Upper lobe of left lung (tissue), 6 donors: ENCODE measurements around the gene TLR8. TPM values are rescaled to one million over a fixed set of nuclear protein-coding genes. Genes with fewer than 3 reads are reported as not detected.

Experiments used
- ATAC-seq, 2 donors: fragments of 200-7000 bp; cut with Tn5 transposase; one replicate each; pipeline ENCODE4 v1.9.1; 2022; ENCODE audit warnings: mild to moderate bottlenecking in 2 of 2, moderate library complexity in 2 of 2; ENCODE audit not compliant: low FRiP score in 2 of 2
- DNase-seq, 2 donors: peaks; one replicate each; pipeline ENCODE4 v3.0.0-alpha.2; 2019 to 2020
- H3K27ac ChIP-seq, 4 donors: fragments of 200-600 bp; sonication (generic); one replicate each; pipeline ENCODE4 v1.5.1; 2016 to 2019
- H3K27me3 ChIP-seq, 4 donors: fragments of 200-600 bp; sonication (generic); one replicate each; pipeline ENCODE4 v1.5.1; 2017 to 2019
- H3K36me3 ChIP-seq, 4 donors: fragments of 200-600 bp; sonication (generic); one replicate each; pipeline ENCODE4 v1.5.1; 2016 to 2019
- H3K4me1 ChIP-seq, 4 donors: fragments of 200-600 bp; sonication (generic); one replicate each; pipeline ENCODE4 v1.5.1; 2018 to 2019
- H3K4me3 ChIP-seq, 4 donors: fragments of 200-600 bp; sonication (generic); one replicate each; pipeline ENCODE4 v1.5.1; 2017 to 2019; ENCODE audit warnings: mild to moderate bottlenecking in 2 of 4, moderate library complexity in 1 of 4
- H3K9me3 ChIP-seq, 4 donors: fragments of 200-600 bp; sonication (generic); one replicate each; pipeline ENCODE4 v1.5.1; 2018 to 2019
- CTCF ChIP-seq, 6 experiments: fragments of 450-650 bp in 4 of 6; fragments of 200-600 bp in 2 of 6; sonication (generic) in 2 of 6; IDR thresholded peaks; one replicate each; pipeline ENCODE4 v1.5.1; 2016 to 2019; ENCODE audit warnings: antibody characterized with exemption in 6 of 6
- EP300 ChIP-seq, 4 donors: sonication (generic); formaldehyde crosslinking; IDR thresholded peaks; one replicate each; pipeline ENCODE4 v1.5.1; 2017; ENCODE audit warnings: antibody characterized with exemption in 4 of 4, control low read depth in 2 of 4
- POLR2A ChIP-seq, 4 donors: fragments of 450-650 bp; IDR thresholded peaks; one replicate each; pipeline ENCODE4 v1.5.1; 2016 to 2017; ENCODE audit warnings: antibody characterized with exemption in 4 of 4, mild to moderate bottlenecking in 2 of 4
- POLR2AphosphoS5 ChIP-seq, 2 donors: sonication (generic); formaldehyde crosslinking; IDR thresholded peaks; one replicate each; pipeline ENCODE4 v1.5.1; 2017; ENCODE audit warnings: antibody characterized with exemption in 2 of 2
- WGBS, 2 donors: methylation state at CpG; one replicate each; pipeline ENCODE4 v1.1.5; 2017 to 2018; 5-methylcytosine and 5-hydroxymethylcytosine counted together
- total RNA-seq, 6 donors: library from RNA; depleted of rRNA in 4 of 6; stranded (reverse); fragments of >200 nt in 4 of 6; gene quantifications; one replicate each; pipeline versions ENCODE4 v1.1.0 to v1.2.1, GENCODE V29; 2016 to 2021
- donor health status: DM: no; HTN: no; CAD: no; lungs with moderate emphysema.
- donor health status: DM: no; HTN: yes; CAD: no; lungs with severe emphysema.

The TLR8 gene
- total RNA-seq, 6 donors from 2014 or later = 2.3 to 24.5 (median 9.3) TPM

DNA sequence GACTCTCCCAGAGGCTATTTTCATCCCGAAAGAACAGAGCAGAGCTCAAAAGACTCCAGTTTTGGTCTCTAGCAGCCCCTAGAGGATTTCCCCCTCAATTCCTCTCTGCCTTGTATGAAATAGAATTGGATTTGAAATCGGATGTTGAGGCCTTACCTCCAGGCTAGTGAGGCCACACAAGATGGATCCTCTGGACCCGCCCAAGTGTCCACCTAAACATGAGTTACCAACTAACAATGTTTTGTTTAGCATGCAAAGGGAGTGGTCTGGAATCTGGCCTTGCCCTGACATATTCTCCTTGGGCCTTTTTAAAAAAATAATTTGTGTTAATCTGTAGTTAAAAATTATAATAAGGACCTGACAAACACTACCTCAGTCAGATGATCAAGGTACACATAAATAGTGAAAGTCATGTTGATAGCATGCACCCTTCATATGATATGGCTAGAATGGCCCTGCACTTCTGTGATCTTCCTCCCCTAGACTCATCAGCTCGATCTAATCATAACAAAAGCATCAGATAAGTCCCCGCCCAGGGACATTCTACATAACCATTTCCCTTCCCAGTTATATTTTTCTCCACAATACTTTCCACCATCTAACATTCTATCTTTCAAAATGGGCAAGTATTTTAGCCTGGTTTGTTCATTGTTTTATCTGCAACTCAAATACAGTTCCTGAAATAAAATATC is 6.5 kb downstream of the TLR8 start:
- no peaks in the 10 kb centered on the region for H3K36me3 ChIP-seq
- H3K9me3 ChIP-seq = no peaks in the 10 kb centered on the region
- H3K27me3 ChIP-seq = no peaks in the 10 kb centered on the region
- no peaks in the 10 kb centered on the region for H3K4me1 ChIP-seq
- 69 to 90% methylated on average over 5 of the region's 5 CpGs for WGBS, 2 donors
- H3K27ac ChIP-seq = no peak overlapping the region
- no peak for DNase-seq
- ATAC-seq = no peak
- TF ChIP-seq POLR2A (IDR thresholded peaks at IDR 0.05) (no peak), POLR2AphosphoS5 (IDR thresholded peaks at IDR 0.05) (no peak), EP300 (IDR thresholded peaks at IDR 0.05) (no peak), CTCF (IDR thresholded peaks at IDR 0.05) (no peak)
- no peak overlapping the region for H3K4me3 ChIP-seq

DNA sequence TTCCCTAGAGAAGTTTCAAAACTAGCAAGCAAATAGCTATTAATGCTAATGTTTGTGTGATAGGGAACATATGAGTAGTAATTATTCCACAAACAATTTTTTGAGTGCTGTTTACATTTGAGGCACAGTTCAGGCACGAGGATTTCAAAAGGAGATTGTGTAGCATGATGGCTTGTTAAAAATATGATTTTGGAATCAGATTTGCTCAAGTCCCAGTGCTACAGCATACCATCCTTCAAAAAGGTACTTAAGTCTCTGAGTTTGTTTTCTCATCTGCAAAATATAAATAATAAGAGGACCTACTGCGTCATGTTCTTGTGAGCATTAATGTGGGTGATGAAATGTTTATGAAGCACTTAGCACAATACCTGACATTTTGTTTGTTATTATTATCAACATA is 11.3 kb downstream of the TLR8 start:
- Histone ChIP-seq H3K9me3 (no peaks in the 10 kb centered on the region), H3K4me1 (no peaks in the 10 kb centered on the region), H3K27ac (no peak overlapping the region), H3K36me3 (no peaks in the 10 kb centered on the region), H3K27me3 (no peaks in the 10 kb centered on the region), H3K4me3 (no peak overlapping the region)
- no peak for DNase-seq
- TF ChIP-seq EP300 (IDR thresholded peaks at IDR 0.05) (no peak), CTCF (IDR thresholded peaks at IDR 0.05) (no peak), POLR2A (IDR thresholded peaks at IDR 0.05) (no peak), POLR2AphosphoS5 (IDR thresholded peaks at IDR 0.05) (no peak)
- 40 to 50% methylated on average over 2 of the region's 2 CpGs for WGBS, 2 donors
- ATAC-seq = no peak

- ATAC-seq (no peak), DNase-seq (no peak)
- Histone ChIP-seq H3K4me1 (no peaks in the 10 kb centered on the region), H3K4me3 (no peak overlapping the region), H3K27ac (no peak overlapping the region), H3K36me3 (no peaks in the 10 kb centered on the region), H3K27me3 (no peaks in the 10 kb centered on the region), H3K9me3 (no peaks in the 10 kb centered on the region)
- 65 to 89% methylated on average over 9 to 10 of the region's 10 CpGs for WGBS, 2 donors
- TF ChIP-seq POLR2A (IDR thresholded peaks at IDR 0.05) = no peak
These were observed 12.6 kb downstream of the TLR8 start for GRCh38 chrX:12919051-12919450.

- Histone ChIP-seq H3K27ac (no peak overlapping the region), H3K27me3 (no peaks in the 10 kb centered on the region), H3K4me1 (no peaks in the 10 kb centered on the region), H3K9me3 (no peaks in the 10 kb centered on the region), H3K36me3 (no peaks in the 10 kb centered on the region), H3K4me3 (no peak overlapping the region)
- DNase-seq (no peak), ATAC-seq (no peak)
- no peak for TF ChIP-seq POLR2A (IDR thresholded peaks at IDR 0.05)
- WGBS, 2 donors = 69 to 95% methylated on average over 8 of the region's 8 CpGs
These were observed 13.2 kb downstream of the TLR8 start for GRCh38 chrX:12919620-12920019.

DNA sequence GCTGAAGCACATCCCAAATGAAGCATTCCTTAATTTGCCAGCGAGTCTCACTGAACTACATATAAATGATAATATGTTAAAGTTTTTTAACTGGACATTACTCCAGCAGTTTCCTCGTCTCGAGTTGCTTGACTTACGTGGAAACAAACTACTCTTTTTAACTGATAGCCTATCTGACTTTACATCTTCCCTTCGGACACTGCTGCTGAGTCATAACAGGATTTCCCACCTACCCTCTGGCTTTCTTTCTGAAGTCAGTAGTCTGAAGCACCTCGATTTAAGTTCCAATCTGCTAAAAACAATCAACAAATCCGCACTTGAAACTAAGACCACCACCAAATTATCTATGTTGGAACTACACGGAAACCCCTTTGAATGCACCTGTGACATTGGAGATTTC is 14.6 kb downstream of the TLR8 start:
- H3K27ac ChIP-seq = no peak overlapping the region
- 70 to 85% methylated on average over 8 of the region's 8 CpGs for WGBS, 2 donors
- H3K9me3 ChIP-seq = no peaks in the 10 kb centered on the region
- ATAC-seq = no peak
- TF ChIP-seq POLR2A (IDR thresholded peaks at IDR 0.05) (no peak), CTCF (IDR thresholded peaks at IDR 0.05) (no peak), POLR2AphosphoS5 (IDR thresholded peaks at IDR 0.05) (no peak), EP300 (IDR thresholded peaks at IDR 0.05) (no peak)
- H3K27me3 ChIP-seq = no peaks in the 10 kb centered on the region
- no peaks in the 10 kb centered on the region for H3K4me1 ChIP-seq
- DNase-seq = no peak
- H3K36me3 ChIP-seq = no peaks in the 10 kb centered on the region
- no peak overlapping the region for H3K4me3 ChIP-seq

GRCh38 chrX:12921886-12922598 is 15.6 kb downstream of the TLR8 start:
- no peak for TF ChIP-seq POLR2AphosphoS5 (IDR thresholded peaks at IDR 0.05)
- TF ChIP-seq POLR2A (IDR thresholded peaks at IDR 0.05) = no peak
- no peak for TF ChIP-seq CTCF (IDR thresholded peaks at IDR 0.05)
- no peak for TF ChIP-seq EP300 (IDR thresholded peaks at IDR 0.05)
- ATAC-seq = peak in 1 of 2 donors; percentile 43
- H3K36me3 ChIP-seq = no peaks in the 10 kb centered on the region
- H3K4me3 ChIP-seq = no peak overlapping the region
- no peaks in the 10 kb centered on the region for H3K4me1 ChIP-seq
- no peaks in the 10 kb centered on the region for H3K27me3 ChIP-seq
- no peak for DNase-seq
- 88 to 89% methylated on average over 10 of the region's 10 CpGs for WGBS, 2 donors
- H3K27ac ChIP-seq = no peak overlapping the region
- H3K9me3 ChIP-seq = no peaks in the 10 kb centered on the region
